Calu3 (cell line): ENCODE data around the gene TCOF1. TPM values are rescaled to one million over a fixed set of nuclear protein-coding genes. Genes with fewer than 3 reads are reported as not detected.

Experiments used
- BruUV-seq: library from RNA; stranded (reverse); fragments of 400-500 nt; replicated peaks from 2 replicates; lab custom pipeline; 2021; lab: Mats Ljungman, UMichigan
- CTCF ChIA-PET: fragments of 300-600 bp; sonication (Branson Sonifier 250); formaldehyde crosslinking; loops from one replicate; lab custom pipeline; 2022; ENCODE audit warnings: antibody characterized with exemption; lab: Charles Lee
- DNase-seq: peaks from one replicate; pipeline ENCODE4 v3.0.0; 2022
- H3K27ac Mint-ChIP-seq: one replicate; pipeline ENCODE4 v1.8.0; 2022; ENCODE audit warnings: mixed read lengths; ENCODE audit not compliant: unreplicated experiment
- H3K27me3 Mint-ChIP-seq: one replicate; pipeline ENCODE4 v1.8.0; 2022; ENCODE audit warnings: mixed read lengths; ENCODE audit not compliant: unreplicated experiment
- H3K36me3 Mint-ChIP-seq: one replicate; pipeline ENCODE4 v1.8.0; 2022; ENCODE audit warnings: mild to moderate bottlenecking, moderate library complexity, mixed read lengths; ENCODE audit not compliant: insufficient read depth, unreplicated experiment
- H3K4me1 Mint-ChIP-seq: one replicate; pipeline ENCODE4 v1.8.0; 2022; ENCODE audit warnings: mild to moderate bottlenecking, low read depth, mixed read lengths; ENCODE audit not compliant: unreplicated experiment
- H3K4me3 Mint-ChIP-seq: one replicate; pipeline ENCODE4 v1.8.0; 2022; ENCODE audit warnings: mild to moderate bottlenecking, low read depth, moderate library complexity, mixed read lengths; ENCODE audit not compliant: unreplicated experiment
- H3K9me3 Mint-ChIP-seq: one replicate; pipeline ENCODE4 v1.8.0; 2022; ENCODE audit warnings: low read depth, mixed read lengths; ENCODE audit not compliant: unreplicated experiment
- CTCF ChIP-seq: fragments of 200-600 bp; IDR thresholded peaks from one replicate; pipeline ENCODE4 v1.8.0; 2022; ENCODE audit warnings: antibody characterized with exemption; ENCODE audit not compliant: unreplicated experiment
- intact Hi-C: fragments of 100-400 bp; cut with micrococcal nuclease; formaldehyde crosslinking; loops from one replicate; pipeline ENCODE4 v1.10.0; 2022; ENCODE audit not compliant: unreplicated experiment
- total RNA-seq: library from RNA; stranded (reverse); gene quantifications from 2 replicates; pipeline ENCODE4 v1.2.3, GENCODE V29; 2022

Gene TCOF1
- total RNA-seq, 1 experiment from 2014 or later, result 106 TPM

- no peaks in the 10 kb centered on the region for H3K27me3 Mint-ChIP-seq
- intact Hi-C loops, result no loop called here
- H3K9me3 Mint-ChIP-seq, result peaks cover 6% of the 10 kb centered on the region
- peak overlapping the region; percentile 36 for H3K27ac Mint-ChIP-seq
- no peak overlapping the region for H3K4me3 Mint-ChIP-seq
- H3K36me3 Mint-ChIP-seq, result peaks cover 3% of the 10 kb centered on the region
- no peak for TF ChIP-seq CTCF
- CTCF ChIA-PET, result interaction anchor here (2.2 kb wide), 1 partner anchor 16 kb away, joined by 7 read pairs; the partner anchor contains the start of gene ARSI
- no TSS peak for BruUV-seq
- peaks cover 68% of the 10 kb centered on the region for H3K4me1 Mint-ChIP-seq
- no peak for DNase-seq
Measured at GRCh38 chr5:150319484-150319790, 38.1 kb upstream of the TCOF1 start.

GRCh38 chr5:150320044-150320613, 37.4 kb upstream of the TCOF1 start:
- H3K4me3 Mint-ChIP-seq, result no peak overlapping the region
- peaks cover 3% of the 10 kb centered on the region for H3K36me3 Mint-ChIP-seq
- peak overlapping the region; percentile 53 for H3K27ac Mint-ChIP-seq
- DNase-seq, result peak; percentile 70
- intact Hi-C loops, result no loop called here
- peaks cover 6% of the 10 kb centered on the region for H3K9me3 Mint-ChIP-seq
- H3K4me1 Mint-ChIP-seq, result peaks cover 66% of the 10 kb centered on the region
- no TSS peak for BruUV-seq
- H3K27me3 Mint-ChIP-seq, result no peaks in the 10 kb centered on the region
- no peak for TF ChIP-seq CTCF
- CTCF ChIA-PET, result interaction anchor here (0.6 to 2.2 kb wide), 2 partner anchors 17 to 28 kb away, joined by 3 to 7 read pairs; partner anchors contain the start of gene ARSI

GRCh38 chr5:150321211-150321610, 36.3 kb upstream of the TCOF1 start:
- no TSS peak for BruUV-seq
- Mint-ChIP-seq H3K27ac (peak overlapping the region; percentile 81), H3K27me3 (no peaks in the 10 kb centered on the region), H3K4me1 (peaks cover 59% of the 10 kb centered on the region), H3K36me3 (no peaks in the 10 kb centered on the region), H3K9me3 (peaks cover 3% of the 10 kb centered on the region), H3K4me3 (no peak overlapping the region)
- no peak for DNase-seq
- TF ChIP-seq CTCF, result no peak
- intact Hi-C loops, result no loop called here
- CTCF ChIA-PET, result interaction anchor here (0.5 to 2.2 kb wide), 3 partner anchors 9 to 31 kb away, joined by 3 to 7 read pairs (median 3); partner anchors contain the start of gene ARSI

GRCh38 chr5:150321784-150322183, 35.7 kb upstream of the TCOF1 start:
- DNase-seq, result no peak
- Mint-ChIP-seq H3K36me3 (no peaks in the 10 kb centered on the region), H3K4me3 (no peak overlapping the region), H3K9me3 (peaks cover 3% of the 10 kb centered on the region), H3K27me3 (no peaks in the 10 kb centered on the region), H3K27ac (peak overlapping the region; percentile 81), H3K4me1 (peaks cover 55% of the 10 kb centered on the region)
- intact Hi-C loops, result no loop called here
- CTCF ChIA-PET, result interaction anchor here (2.2 kb wide), 1 partner anchor 19 kb away, joined by 7 read pairs; the partner anchor contains the start of gene ARSI
- no TSS peak for BruUV-seq
- no peak for TF ChIP-seq CTCF
